Activated CD4-positive, alpha-beta T cell treated with anti-CD3 and anti-CD28 coated beads, Interleukin-10, Interleukin-2, amounts not matched to agents 100 ng/mL and 50 ng/mL, durations not matched to agents 16 hours and 8 hours (primary cell): ENCODE data around the gene IMMP2L.
"Not testable (repeated sequence)": the region's sequence is repeated elsewhere in the genome, so short reads cannot be mapped to it uniquely, and the experiment has no call there.

ENCODE experiments used
- DNase-seq: peaks from one replicate; pipeline ENCODE4 v3.0.0-alpha.2; 2020

Gene IMMP2L

GRCh38 chr7:111501799-111502198 is 60.5 kb downstream of the IMMP2L start:
- not testable (repeated sequence) for DNase-seq

GRCh38 chr7:111499027-111499426 is 63.3 kb downstream of the IMMP2L start:
- peak; percentile 13 for DNase-seq

- no peak for DNase-seq
Measured at GRCh38 chr7:111498391-111499007, 63.8 kb downstream of the IMMP2L start.

DNA sequence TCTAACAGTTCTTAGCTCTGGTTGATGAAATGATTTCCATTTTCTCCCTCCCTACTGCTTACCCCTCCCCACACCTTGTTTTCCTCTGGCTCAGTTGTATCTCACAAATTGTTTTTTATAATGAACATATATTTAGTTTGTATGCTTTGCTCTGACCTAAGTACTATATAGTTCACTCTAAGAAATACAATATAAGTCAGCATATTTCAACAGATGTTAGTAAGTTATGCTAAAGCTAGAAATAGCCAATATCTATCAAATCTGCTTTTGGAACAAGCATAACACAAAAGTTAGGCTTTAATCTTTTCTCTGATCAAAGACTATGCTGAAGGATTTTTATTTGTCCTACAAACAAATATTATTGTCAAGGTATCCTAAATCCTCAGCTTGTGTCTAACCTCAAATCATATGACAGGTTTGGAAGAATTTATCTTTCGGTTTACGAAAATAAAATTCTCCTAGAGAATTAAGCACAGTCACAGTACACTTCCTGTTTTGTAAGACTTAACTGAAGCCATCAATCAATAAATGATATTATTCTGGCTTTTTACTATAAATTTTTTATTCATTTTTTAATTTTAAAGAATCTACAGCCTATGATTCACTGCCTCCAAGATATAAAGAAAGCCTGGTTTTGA is 67.0 kb downstream of the IMMP2L start:
- DNase-seq, result no peak

GRCh38 chr7:111492234-111492633 is 70.1 kb downstream of the IMMP2L start:
- DNase-seq, result no peak

- peak; percentile 41 for DNase-seq
Measured at GRCh38 chr7:111486472-111487142, 75.7 kb downstream of the IMMP2L start.

- DNase-seq, result no peak
Measured at GRCh38 chr7:111485701-111486380, 76.5 kb downstream of the IMMP2L start.

- DNase-seq, result no peak
Measured at GRCh38 chr7:111483078-111483477, 79.2 kb downstream of the IMMP2L start.

- no peak for DNase-seq
Measured at GRCh38 chr7:111477462-111478225, 84.6 kb downstream of the IMMP2L start.

GRCh38 chr7:111476586-111477293 is 85.6 kb downstream of the IMMP2L start:
- no peak for DNase-seq

- no peak for DNase-seq
Measured at GRCh38 chr7:111475959-111476358, 86.3 kb downstream of the IMMP2L start.

GRCh38 chr7:111475419-111475748 is 86.9 kb downstream of the IMMP2L start:
- DNase-seq, result no peak

DNA sequence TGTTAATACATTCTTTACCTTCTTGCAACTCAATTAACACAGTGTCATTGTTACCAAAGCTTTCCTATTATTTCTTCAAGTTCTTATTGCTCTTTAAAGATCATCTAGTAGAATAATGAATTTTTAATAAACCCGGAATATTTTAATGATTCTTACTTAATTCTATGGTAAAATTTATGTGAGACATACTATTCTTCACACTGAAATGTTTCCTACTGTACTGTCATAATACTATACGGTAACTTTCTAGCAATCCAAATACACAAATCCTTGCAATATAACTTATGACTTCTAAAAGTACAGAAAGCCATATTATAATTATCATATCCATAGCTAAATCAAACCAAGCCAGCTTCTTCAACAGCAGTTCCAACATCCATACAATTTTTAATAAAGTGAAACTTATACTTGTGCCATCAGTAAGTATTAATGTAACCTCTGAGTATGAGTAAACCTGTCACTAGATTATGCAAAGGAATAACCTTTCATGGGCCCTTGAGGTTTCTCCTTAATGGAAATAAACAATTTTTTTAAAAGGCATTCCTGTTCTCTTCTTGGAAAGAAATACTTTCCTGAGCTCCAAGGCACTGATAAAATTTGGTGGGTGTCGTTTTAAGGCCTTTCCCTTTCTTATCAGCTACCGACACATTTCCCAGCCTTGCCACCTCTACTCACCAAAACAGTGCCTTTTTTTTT is 87.4 kb downstream of the IMMP2L start:
- no peak for DNase-seq

DNA sequence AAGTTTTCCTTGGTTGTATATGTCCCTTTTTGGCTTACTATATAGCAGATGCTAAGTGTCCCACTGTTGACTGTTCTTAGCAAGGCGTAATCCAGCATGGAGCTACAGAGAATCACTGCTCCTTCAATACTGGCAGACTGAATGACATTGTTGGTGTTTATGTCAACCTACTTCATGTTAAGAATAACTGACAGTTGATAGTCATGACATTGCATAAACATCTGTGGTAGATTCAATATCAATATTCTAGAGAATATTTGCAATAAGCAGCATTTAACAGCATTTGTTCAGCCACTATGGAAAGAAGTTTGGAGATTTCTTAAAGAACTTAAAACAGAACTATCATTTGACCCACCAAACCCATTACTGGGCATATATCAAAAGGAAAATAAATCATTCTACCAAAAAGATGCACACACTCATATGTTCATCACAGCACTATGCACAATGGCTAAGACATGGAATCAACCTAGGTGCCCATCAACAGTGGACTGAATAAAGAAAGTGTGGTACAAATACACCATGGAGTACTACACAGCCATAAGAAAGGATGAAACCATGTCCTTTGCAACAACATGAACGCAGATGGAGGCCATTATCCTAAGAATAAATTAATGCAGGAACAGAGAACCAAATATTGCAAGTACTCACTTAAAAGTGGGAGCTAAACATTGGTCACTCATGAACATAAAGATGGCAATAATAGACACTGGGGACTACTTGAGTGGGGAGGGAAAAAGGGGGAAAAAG is 88.7 kb downstream of the IMMP2L start:
- DNase-seq, result no peak

GRCh38 chr7:111470998-111471397 is 91.3 kb downstream of the IMMP2L start:
- DNase-seq, result no peak

DNA sequence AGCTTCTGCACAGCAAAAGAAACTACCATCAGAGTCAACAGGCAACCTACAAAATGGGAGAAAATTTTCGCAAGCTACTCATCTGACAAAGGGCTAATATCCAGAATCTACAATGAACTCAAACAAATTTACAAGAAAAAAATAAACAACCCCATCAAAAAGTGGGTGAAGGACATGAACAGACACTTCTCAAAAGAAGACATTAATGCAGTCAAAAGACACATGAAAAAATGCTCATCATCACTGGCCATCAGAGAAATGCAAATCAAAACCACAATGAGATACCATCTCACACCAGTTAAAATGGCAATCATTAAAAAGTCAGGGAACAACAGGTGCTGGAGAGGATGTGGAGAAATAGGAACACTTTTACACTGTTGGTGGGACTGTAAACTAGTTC is 92.4 kb downstream of the IMMP2L start:
- DNase-seq, result not testable (repeated sequence)

DNA sequence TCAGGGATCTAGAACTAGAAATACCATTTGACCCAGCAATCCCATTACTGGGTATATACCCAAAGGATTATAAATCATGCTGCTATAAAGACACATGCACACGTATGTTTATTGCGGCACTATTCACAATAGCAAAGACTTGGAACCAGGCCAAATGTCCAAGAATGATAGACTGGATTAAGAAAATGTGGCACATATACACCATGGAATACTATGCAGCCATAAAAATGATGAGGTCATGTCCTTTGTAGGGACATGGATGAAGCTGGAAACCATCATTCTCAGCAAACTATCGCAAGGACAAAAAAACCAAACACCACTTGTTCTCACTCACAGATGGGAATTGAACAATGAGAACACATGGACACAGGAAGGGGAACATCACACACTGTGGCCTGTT is 96.5 kb downstream of the IMMP2L start:
- not testable (repeated sequence) for DNase-seq

GRCh38 chr7:111460695-111461094 is 101.6 kb downstream of the IMMP2L start:
- no peak for DNase-seq

- no peak for DNase-seq
Measured at GRCh38 chr7:111459757-111460280, 102.5 kb downstream of the IMMP2L start.

GRCh38 chr7:111459065-111459756 is 103.1 kb downstream of the IMMP2L start:
- DNase-seq, result no peak
